CD4-positive, alpha-beta T cell treated with Interleukin-4 for 1 hour (primary cell): Measurements from ENCODE around the gene AACS.
"Not testable (repeated sequence)": the region's sequence is repeated elsewhere in the genome, so short reads cannot be mapped to it uniquely, and the experiment has no call there.

Experiments
- DNase-seq, 2 donors: peaks; one replicate each; pipeline ENCODE4 v3.0.0-alpha.2; 2020 to 2022

The AACS gene, protein sequence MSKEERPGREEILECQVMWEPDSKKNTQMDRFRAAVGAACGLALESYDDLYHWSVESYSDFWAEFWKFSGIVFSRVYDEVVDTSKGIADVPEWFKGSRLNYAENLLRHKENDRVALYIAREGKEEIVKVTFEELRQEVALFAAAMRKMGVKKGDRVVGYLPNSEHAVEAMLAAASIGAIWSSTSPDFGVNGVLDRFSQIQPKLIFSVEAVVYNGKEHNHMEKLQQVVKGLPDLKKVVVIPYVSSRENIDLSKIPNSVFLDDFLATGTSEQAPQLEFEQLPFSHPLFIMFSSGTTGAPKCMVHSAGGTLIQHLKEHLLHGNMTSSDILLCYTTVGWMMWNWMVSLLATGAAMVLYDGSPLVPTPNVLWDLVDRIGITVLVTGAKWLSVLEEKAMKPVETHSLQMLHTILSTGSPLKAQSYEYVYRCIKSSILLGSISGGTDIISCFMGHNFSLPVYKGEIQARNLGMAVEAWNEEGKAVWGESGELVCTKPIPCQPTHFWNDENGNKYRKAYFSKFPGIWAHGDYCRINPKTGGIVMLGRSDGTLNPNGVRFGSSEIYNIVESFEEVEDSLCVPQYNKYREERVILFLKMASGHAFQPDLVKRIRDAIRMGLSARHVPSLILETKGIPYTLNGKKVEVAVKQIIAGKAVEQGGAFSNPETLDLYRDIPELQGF

DNA sequence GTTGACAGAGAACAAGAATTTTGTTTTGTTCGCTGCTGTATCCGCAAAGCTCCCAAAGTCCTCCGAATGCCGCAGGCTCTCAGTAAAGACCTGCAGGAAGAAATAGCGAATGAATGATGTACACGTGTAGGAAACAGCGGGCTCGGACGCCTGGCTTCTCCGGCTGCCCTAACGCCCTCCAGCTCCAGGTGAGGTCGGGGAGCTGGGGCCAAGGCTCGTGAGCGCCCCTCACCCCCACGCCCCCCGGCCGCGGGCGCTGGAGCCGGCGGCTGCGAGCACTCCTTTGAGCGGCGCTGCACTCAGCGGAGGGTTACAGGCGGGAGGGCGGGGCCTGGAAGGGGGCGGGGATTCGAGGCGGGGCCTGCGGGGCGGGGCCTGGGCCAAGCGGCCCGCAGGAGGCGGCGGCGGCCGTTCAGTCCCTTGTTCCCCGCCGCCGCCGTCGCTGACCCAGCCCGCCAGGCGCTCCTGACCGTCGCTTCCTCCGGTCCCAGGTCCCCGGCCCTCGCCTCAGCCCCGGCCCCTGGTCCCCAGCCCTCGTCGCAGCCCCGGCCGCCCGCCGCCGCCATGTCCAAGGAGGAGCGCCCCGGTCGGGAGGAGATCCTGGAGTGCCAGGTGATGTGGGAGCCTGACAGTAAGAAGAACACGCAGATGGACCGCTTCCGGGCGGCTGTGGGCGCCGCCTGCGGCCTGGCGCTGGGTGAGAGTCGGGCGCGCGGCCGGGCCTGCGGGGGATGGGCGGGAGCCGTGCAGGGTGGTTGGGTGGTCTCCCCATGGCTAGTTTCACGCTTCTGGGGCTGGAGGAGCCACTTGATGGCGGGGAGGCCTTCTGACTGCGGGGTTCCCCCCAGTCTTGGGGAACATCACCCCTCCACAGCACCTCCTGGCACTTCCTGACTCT is at the start of gene AACS:
TSS of gene AACS (plus strand) at position 415 of the 898 bp plus-strand sequence. CDS start at position 565, 150 bp downstream.
- DNase-seq, result peak; percentile 71 to 82

DNA sequence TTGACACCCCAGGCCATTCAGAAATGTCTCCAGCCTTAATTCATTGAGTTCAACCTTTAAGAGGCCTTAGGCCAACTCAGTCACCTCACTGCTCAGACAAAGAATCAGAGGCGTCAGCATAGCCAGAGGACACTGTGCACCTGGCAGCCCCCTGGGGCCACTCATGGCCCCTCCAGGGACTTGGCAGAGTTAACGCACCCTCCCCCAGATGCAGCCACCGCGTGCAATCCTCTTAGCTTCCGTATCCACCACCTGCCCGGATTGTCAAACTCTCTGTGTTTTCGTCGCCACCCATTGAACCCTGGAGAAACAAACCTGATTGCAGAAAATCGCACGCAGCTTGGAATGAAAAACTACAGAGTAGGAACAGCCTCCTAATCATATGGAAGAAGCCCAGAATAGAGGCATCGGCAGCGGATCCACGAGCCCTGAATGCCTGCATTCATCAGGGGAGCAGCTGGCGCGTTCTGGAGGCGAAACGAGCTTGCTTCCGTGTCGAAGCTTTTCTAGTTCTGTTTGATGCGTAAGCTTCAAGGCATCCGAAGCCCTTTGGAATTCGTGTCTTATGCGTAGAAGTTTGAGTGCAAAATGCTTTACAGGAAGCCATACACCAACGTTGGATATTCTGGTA is 49.4 kb upstream of the AACS start:
- no peak for DNase-seq

DNA sequence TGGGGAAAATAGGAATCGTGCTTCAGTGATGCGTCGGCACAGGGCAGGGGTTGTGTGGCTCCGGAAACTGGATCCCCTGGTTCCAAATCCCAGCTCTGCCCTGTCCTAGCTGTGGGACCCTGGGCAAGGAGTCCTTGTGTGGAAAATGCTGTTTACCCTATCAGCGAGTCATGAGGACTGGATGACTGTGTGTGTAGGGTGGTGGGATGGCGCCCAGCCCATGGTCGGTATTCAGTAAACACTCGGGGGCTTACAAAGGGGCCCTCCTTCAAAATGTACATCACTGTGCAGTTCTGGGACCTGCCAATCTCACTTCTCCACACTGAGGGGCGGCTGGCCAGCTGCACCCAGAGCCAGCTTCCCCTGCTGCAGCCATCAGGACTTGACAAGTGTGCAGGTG is 47.4 kb upstream of the AACS start:
- no peak for DNase-seq

DNA sequence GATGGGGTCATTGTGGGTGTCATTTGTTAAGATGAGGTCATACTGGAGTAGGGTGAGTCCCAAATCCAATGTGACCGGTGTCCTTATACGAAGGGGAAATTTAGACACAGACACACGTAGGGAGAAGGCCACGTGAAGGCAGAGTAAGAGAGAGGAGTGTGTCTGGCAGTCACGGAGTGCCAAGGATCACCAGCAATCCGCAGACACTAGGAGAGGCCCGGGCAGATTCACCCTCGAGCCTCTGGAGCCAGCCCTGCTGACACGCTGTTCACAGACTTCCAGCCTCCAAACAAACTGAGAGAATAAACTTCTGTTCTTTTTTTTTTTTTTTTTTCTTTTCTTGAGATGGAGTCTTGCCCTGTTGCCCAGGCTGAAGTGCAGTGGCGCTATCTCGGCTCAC is 46.9 kb upstream of the AACS start:
- no peak for DNase-seq

DNA sequence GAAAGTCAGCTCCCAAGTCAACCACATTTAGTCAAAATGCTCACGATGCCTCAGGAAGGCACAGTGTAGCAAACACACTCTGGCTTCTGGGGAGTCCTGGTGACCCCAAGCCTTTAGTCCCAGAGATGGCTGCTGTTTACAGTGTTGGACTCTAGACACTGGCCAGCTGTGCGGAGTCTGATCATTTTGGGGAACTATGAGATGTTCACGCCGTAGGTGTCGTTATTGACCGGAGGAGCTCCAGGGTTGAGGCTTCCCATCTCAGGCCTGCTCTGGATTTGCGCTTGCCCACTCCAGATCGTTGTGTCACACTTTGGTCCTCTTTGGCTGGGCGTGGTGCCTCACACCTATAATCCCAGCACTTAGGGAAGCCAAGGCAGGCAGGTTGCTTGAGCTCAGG is 44.1 kb upstream of the AACS start:
- no peak for DNase-seq

DNA sequence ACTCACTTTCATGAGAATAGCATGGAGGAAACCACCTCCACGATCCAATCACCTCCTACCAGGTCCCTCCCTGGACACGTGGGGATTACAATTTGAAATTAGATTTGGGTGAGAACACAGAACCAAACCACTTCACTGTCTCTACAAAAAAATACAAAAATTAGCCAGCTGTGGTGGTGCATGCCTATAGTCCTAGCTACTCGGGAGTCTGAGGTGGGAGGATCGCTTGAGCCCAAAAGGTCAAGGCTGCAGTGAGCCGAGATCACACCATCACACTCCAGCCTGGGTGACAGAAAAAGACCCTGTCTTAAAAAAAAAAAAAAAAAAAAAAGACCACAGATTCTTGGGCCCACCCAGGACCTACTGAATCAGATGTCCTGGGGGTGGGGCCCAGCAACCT is 43.5 kb upstream of the AACS start:
- no peak for DNase-seq

DNA sequence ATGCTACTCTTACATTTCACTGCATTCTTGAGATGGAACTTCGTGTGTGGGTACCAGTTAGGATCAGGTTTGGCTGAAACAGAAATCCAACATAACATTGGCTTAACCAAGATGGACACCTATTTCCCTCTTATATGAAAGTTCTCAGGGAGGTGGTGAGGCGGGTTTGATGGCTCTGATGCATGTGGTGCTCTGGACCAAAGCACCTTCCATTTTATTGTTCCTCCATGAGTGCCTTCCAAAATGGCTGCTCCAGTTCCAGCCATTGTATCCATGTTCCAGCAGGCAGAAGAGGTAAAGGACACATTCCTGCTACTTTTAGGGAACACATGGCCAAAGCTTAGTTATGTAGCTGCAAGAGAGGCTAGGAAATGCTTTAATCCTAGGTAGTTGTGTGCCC is 42.2 kb upstream of the AACS start:
- no peak for DNase-seq

DNA sequence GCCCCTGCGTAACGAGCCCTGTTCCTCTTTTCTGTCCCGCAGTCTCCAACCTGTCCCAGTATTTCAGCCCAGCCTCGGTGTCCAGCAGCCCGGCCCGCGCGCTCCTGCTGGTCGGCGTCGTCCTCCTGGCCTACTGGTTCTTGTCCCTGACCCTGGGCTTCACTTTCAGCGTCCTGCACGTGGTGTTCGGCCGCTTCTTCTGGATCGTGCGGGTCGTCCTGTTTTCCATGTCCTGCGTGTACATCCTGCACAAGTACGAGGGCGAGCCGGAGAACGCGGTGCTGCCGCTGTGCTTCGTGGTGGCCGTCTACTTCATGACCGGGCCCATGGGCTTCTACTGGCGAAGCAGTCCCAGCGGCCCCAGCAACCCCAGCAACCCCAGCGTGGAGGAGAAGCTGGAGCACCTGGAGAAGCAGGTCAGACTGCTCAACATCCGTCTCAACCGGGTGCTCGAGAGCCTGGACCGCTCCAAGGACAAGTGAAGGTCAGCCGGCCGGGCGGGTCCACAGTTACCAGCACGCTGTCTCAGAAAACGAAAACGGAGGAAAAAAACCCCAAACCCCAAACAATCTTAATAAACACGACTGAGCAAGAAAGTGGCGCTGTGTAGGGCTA is 40.2 kb upstream of the AACS start:
- DNase-seq, result no peak

DNA sequence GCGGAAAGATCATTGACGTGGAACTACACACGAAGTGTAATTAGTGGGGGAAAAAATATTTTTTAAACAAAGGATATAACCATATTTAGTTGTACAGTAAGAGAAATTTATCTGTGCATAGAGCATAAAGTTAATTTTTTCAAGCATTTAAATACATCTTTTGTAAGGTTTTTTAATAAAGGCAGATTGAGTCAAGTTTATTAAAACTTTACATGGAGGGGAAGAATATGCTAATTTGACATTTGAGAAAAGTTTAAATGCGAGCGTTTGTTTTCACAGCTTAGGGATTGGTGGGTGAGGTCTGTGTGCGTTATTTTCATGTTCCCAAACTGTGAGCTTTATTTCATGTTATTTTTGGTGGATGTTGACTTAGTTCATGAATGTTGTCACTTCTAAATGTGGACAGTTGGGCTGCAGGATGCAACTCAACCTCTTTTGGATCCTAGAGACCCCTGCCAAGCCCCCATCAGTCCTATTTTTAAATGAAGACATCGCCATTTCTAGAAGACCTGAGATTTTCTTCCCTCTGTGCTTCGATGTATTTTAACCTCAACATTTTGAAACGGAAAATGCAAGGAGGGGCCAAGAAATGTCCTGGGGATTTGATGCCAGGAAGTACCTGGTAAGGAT is 39.5 kb upstream of the AACS start:
- DNase-seq, result no peak

DNA sequence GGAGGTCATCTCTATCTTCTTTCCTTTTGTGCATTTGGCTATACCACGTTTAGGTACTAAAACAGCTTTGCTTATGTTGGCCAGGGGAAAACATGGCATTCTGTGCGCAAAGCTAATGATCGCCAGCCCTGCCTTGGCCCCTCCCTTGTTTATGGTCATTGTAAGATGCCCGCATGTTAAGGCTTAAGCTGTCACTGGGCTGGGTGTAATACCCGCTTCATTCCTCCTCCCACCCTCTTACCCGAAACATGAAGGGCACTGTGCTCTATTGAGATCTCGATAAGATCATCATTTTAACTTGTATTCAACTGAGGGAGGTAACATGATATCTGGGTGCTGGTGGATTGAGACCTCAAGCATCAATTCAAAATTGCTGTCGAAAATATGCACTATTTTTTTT is 37.1 kb upstream of the AACS start:
- no peak for DNase-seq

DNA sequence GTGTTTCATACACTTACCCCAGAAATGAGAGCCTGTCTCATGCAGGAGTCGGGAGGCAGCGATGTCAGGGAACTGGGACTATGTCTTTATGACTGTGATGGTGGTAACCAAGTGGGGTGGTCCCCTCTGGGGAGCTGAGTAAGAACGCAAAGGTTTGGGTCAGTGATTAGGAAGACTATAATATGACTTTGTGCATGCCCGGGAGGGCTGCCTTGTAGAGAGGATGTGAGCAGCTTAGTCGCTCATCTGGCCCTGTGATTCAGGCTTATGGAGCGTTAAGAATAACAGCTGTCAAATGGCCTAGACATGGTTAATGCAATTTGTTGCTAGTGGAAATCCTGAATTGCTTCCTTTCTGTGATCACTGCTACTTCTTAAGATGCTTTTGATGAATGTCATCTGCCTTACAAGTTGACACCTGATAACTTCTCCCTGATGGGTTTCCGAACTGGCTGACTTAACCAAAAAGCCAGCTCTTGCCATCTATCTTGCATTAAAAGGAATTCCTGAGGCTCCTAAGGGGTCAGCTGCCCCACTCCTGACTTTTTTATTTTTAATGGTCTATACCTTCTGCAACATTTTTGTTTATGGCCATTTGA is 35.4 kb upstream of the AACS start:
- DNase-seq, result no peak

DNA sequence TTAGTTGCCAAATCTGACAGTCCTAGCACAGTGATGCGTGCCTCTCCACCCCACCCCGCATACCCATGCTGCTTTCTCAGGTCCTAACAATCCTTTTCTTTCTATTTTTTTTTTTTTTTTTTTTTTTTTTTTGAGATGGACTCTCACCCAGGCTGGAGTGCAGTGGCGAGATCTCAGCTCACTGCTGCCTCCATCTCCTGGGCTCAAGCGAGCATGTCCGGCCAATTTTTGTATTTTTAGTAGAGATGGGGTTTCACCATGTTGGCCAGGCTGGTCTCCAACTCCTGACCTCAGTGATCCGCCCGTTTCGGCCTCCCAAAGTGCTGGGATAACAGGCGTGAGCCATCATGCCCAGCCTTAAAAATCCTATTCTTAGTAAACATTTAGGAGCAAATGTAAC is 33.8 kb upstream of the AACS start:
- DNase-seq, result not testable (repeated sequence)

DNA sequence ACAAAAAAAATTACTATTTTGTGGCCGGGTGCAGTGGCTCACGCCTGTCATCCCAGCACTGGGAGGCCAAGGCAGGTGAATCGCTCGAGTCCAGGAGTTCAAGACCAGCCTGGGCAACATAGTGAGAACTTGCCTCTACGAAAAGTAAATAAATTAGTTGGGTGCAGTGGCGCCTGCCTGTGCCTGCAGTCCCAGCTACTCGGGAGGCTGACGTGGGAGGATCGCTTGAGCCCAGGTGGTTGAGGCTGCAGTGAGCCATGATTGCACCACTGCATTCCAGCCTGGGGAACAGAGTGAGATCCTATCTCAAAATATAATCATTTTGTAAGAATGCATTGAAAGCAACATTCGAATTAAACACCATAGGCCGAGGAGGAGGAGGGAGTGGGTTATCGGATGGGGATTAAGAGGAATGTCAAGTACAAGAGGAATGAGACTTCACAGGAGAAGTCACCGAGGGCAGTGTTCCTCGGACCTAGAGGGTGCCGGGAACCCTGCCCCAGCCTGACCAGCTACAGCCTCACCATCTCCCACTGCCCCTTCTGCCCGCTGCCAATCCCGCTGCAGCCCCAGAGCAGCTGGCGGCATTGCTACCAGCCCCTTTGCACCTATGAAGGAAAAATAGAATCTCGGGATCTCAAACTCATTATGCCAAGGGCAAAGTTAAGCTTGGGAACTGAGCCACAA is 32.6 kb upstream of the AACS start:
- no peak for DNase-seq

DNA sequence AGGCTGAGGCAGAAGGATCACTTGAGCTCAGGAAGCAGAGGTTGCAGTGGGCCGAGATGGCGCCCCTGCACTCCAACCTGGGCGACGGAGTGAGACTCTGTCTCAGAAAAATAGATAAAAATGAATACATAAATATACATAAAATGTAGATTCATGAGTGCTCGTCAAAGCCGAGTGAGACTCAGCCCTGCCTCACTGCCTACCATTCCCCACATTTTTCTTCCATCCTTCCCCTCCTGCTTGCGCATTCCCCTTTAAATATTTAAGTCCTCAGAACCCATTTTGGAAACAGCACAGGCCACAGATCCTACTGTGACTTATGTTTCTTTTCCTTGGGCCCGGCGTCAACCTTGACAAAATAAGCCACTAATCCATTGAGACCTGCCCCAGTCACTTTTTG is 31.9 kb upstream of the AACS start:
- DNase-seq, result no peak

DNA sequence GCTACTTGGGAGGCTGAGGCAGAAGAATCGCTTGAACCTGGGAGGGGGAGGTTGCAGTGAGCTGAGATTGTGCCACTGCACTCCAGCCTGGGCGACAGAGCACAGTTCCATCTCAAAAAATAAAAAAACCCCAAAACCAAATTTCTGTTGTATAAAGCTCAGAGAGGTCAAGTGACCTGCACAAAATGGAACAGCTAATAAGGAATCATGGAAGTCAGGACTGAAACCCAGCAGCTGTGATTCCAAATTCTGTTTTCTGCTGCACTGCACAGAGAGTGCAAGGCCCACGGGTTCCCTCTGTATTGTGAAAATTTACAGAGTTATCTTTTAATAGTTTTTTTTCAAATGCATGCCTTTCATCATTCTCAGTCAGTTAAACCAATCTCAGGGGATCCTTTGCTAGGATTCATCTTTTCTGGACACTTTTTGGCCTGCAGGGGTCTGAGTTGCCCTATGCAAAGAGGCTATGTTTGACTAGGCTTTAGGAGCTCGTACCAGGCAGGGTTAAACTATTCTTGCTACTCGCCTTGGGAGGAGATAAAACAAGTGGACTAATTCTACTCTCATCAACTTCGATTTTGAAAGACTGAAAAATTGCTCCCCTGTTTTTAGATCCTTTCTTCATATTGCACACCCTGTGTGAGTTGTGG is 26.1 kb upstream of the AACS start:
- DNase-seq, result no peak

DNA sequence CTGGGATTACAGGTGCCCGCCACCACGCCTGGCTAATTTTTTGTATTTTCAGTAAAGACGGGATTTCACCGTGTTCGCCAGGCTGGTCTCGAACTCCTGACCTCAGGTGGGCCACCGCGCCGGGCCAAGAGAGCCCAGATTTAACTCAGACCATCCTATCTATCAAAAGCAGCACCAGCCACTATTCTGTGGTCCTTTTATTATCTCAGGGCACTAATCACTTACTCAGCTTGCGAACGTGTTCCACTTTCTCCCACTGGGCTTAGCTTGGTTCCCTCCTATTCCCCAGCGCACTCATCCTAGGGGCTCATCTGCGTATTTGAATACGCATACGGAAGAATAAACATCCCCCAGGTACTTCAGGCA is 16.2 kb upstream of the AACS start:
- DNase-seq, result no peak

DNA sequence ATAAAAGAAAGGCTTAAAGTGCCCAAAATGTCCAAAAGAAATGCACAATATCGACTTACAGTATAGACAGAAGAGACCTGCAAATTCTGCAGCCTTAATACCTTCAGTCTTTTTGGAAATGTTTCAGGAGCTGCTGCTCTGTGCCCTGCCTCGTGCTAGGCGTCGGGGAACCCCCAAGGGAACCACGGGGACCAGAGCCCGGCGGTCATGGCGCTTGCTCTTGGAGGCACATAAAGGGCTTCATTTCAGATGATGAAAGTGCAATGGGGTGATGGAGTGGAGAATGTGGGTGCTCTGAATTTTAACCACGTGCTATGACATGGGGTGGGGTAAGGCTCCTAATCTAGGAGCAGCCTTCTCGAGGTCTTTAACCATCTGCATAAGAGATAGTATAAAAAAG is 14.8 kb upstream of the AACS start:
- DNase-seq, result peak in 1 of 2 donors; percentile 5

DNA sequence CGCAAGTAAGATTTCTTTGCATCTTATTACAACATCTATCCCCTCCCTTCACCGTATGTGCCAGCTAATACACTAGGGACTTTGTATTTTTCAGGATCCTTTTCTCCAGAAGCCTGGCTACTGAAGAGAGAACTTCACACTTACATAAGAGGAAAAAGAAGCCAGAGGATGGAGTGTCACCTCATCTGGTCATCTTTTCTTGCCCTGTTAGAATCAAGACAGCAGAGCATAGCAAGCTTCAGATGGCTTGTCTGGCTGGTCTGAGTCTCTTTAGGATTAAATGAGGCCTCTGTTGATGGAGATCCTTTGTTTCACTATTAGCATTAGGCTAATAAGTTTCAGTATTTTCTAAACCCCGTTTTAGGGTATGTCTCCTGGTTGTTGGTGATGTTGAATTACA is 14.4 kb upstream of the AACS start:
- no peak for DNase-seq

DNA sequence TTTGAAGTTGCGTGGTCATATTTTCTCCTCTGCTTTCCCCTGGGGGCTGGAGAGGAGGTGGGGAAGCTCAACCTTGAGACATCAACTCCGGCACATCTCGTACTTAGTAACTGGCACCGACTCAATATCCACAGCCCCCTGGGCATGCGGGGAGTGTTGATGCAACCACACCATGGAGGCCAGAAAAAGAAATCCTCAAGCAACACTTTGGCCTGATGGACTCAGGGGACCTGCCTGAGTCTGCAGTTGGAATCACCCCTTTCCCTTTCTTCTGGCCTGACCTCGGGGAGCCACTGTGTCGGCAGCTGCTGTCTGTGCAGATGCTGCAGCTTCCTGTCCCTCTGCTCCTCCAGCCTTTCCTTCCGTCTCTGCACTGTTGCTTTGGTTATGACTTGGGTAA is 11.4 kb upstream of the AACS start:
- no peak for DNase-seq

DNA sequence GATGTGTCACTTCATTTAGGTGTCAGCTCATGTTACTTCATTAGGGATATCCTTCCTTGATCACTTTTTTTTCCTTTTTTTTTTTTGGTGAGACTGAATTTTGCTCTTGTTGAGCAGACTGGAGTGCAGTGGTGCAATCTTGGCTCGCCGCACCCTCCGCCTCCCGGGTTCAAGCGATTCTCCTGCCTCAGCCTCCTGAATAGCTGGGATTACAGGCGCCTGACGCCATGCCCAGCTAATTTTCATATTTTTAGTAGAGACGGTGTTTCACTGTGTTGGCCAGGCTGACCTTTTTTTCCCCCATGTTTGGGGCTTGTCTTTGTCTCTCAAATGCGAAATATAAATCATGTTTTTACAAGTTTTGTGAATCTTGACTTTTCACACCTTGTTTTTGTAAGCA is 9.6 kb upstream of the AACS start:
- DNase-seq, result no peak

DNA sequence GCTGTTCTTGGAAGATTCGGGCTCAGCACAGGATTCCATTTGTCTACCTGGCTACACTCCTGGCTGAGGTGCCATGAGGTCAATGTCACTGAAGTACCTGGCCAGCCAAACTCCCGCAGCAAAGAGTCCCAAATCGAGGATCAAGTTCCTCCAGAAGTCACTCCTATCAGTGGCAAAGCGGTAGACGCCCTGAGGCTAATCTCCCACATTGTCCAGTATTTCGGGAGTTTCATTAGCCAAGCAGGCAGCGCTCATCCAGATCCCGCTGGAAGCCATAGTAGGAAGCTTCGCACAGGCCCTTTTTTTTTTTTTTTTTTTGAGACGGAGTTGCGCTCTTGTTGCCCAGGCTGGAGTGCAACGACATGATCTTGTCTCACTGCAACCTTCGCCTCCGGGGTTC is 8.9 kb upstream of the AACS start:
- DNase-seq, result no peak
